HG03575 (cell line): Measurements from ENCODE around the gene CACNA1B.
"Not testable (repeated sequence)": the region's sequence is repeated elsewhere in the genome, so short reads cannot be mapped to it uniquely, and the experiment has no call there.

ENCODE experiments used
- ATAC-seq: cut with Tn5 transposase; IDR thresholded peaks from one replicate; pipeline ENCODE4 v1.9.1; 2021; ENCODE audit not compliant: unreplicated experiment, insufficient number of reproducible peaks, low FRiP score; ENCODE audit errors: extremely low read depth

The CACNA1B gene

GRCh38 chr9:138003485-138004190, 126.1 kb downstream of the CACNA1B start:
- no peak for ATAC-seq

- no peak for ATAC-seq
Observed at GRCh38 chr9:138006576-138007233, 129.1 kb downstream of the CACNA1B start.

GRCh38 chr9:138007566-138007917, 130.0 kb downstream of the CACNA1B start:
- ATAC-seq, result no peak

GRCh38 chr9:138007918-138008841, 130.6 kb downstream of the CACNA1B start:
- ATAC-seq, result no peak

- no peak for ATAC-seq
Observed at GRCh38 chr9:138009016-138009802, 131.6 kb downstream of the CACNA1B start.

- no peak for ATAC-seq
Observed at GRCh38 chr9:138009803-138010690, 132.5 kb downstream of the CACNA1B start.

GRCh38 chr9:138010861-138011260, 133.3 kb downstream of the CACNA1B start:
- ATAC-seq, result no peak

- ATAC-seq, result no peak
Observed at GRCh38 chr9:138011951-138012500, 134.4 kb downstream of the CACNA1B start.

- no peak for ATAC-seq
Observed at GRCh38 chr9:138013273-138013672, 135.7 kb downstream of the CACNA1B start.

GRCh38 chr9:138013836-138014562, 136.4 kb downstream of the CACNA1B start:
- ATAC-seq, result no peak

- no peak for ATAC-seq
Observed at GRCh38 chr9:138014563-138014945, 137.0 kb downstream of the CACNA1B start.

GRCh38 chr9:138015021-138015829, 137.6 kb downstream of the CACNA1B start:
- no peak for ATAC-seq

- ATAC-seq, result no peak
Observed at GRCh38 chr9:138016406-138017187, 139.0 kb downstream of the CACNA1B start.

- ATAC-seq, result no peak
Observed at GRCh38 chr9:138017200-138017599, 139.6 kb downstream of the CACNA1B start.

- ATAC-seq, result not testable (repeated sequence)
Observed at GRCh38 chr9:138019514-138019913, 141.9 kb downstream of the CACNA1B start.
